BJ (cell line): Measurements from ENCODE around the gene CHN1. TPM values are rescaled to one million over a fixed set of nuclear protein-coding genes. Genes with fewer than 3 reads are reported as not detected.

ENCODE experiments used
- CTCF ChIA-PET: fragments of 350-600 bp; formaldehyde crosslinking; extraction: SDS; loops from one replicate; lab custom pipeline; 2021; ENCODE audit warnings: antibody characterized with exemption, inconsistent platforms; lab: Yijun Ruan, JAX
- POLR2A ChIA-PET: fragments of 300-600 bp; sonication (Branson Sonifier 250); formaldehyde crosslinking; extraction: SDS; loops from one replicate; lab custom pipeline; 2021; ENCODE audit warnings: antibody characterized with exemption; lab: Charles Lee
- DNase-seq: peaks from one replicate; pipeline ENCODE4 v3.0.0-alpha.2; 2011; ENCODE audit warnings: low read depth
- H3K27me3 ChIP-seq: 2 replicates; pipeline ENCODE4 v1.6.0; 2011; ENCODE audit warnings: low read length; ENCODE audit not compliant: control insufficient read depth, insufficient read depth
- H3K36me3 ChIP-seq: 2 replicates; pipeline ENCODE4 v1.5.1; 2011; ENCODE audit warnings: low read length; ENCODE audit not compliant: control insufficient read depth, insufficient read depth
- H3K4me3 ChIP-seq: 2 replicates; pipeline ENCODE4 v1.5.1; 2011; ENCODE audit warnings: low read depth, mild to moderate bottlenecking, control low read depth, low read length
- CTCF ChIP-seq: IDR thresholded peaks from 2 replicates; pipeline ENCODE4 v1.5.1; 2011; ENCODE audit warnings: low read depth, mild to moderate bottlenecking, control low read depth, inconsistent platforms, low read length, moderate library complexity; ENCODE audit not compliant: insufficient read depth
- polyA plus RNA-seq: library from polyadenylated mRNA; depleted of rRNA; stranded (reverse); fragments of >200 nt; gene quantifications from 2 replicates; pipeline ENCODE4 v1.2.3, GENCODE V29; 2011

CHN1 gene
- polyA plus RNA-seq, 1 experiment = 93.0 TPM

- Histone ChIP-seq H3K36me3 (no peaks in the 10 kb centered on the region), H3K27me3 (no peaks in the 10 kb centered on the region), H3K4me3 (no peak overlapping the region)
- CTCF ChIA-PET = interaction anchor here (1.0 to 6.3 kb wide), 3 partner anchors 11 to 224 kb away, joined by 3 to 40 read pairs (median 3); no protein-coding TSS in a partner anchor
- no peak for TF ChIP-seq CTCF
- POLR2A ChIA-PET = no interaction called here
- no peak for DNase-seq
Observed at GRCh38 chr2:174760845-174761473, 244.2 kb downstream of the CHN1 start.

GRCh38 chr2:174759381-174760065 is 245.7 kb downstream of the CHN1 start:
- ChIA-PET CTCF (interaction anchor here (6.3 kb wide), 1 partner anchor 10 kb away, joined by 40 read pairs; no protein-coding TSS in a partner anchor), POLR2A (no interaction called here)
- no peak overlapping the region for H3K4me3 ChIP-seq
- no peak for TF ChIP-seq CTCF
- H3K36me3 ChIP-seq = no peaks in the 10 kb centered on the region
- no peaks in the 10 kb centered on the region for H3K27me3 ChIP-seq
- no peak for DNase-seq

GRCh38 chr2:174756743-174757142 is 248.4 kb downstream of the CHN1 start:
- DNase-seq = no peak
- no peak overlapping the region for H3K4me3 ChIP-seq
- ChIA-PET POLR2A (no interaction called here), CTCF (no interaction called here)
- TF ChIP-seq CTCF = no peak
- H3K27me3 ChIP-seq = no peaks in the 10 kb centered on the region
- no peaks in the 10 kb centered on the region for H3K36me3 ChIP-seq

GRCh38 chr2:174753038-174753633 is 252.0 kb downstream of the CHN1 start:
- no peak for TF ChIP-seq CTCF
- CTCF ChIA-PET = interaction anchor here (0.8 to 1.4 kb wide), 5 partner anchors 53 to 252 kb away, joined by 3 to 5 read pairs (median 4); partner anchors contain the start of gene CHN1
- no peaks in the 10 kb centered on the region for H3K36me3 ChIP-seq
- no peak for DNase-seq
- H3K27me3 ChIP-seq = no peaks in the 10 kb centered on the region
- POLR2A ChIA-PET = no interaction called here
- no peak overlapping the region for H3K4me3 ChIP-seq

- Histone ChIP-seq H3K36me3 (no peaks in the 10 kb centered on the region), H3K27me3 (no peaks in the 10 kb centered on the region), H3K4me3 (no peak overlapping the region)
- ChIA-PET POLR2A (no interaction called here), CTCF (no interaction called here)
- DNase-seq = no peak
- no peak for TF ChIP-seq CTCF
Observed at GRCh38 chr2:174752403-174753037, 252.7 kb downstream of the CHN1 start.
